HUES64 (cell line): Measurements from ENCODE around the gene KCMF1.

Experiments used
- H3K27ac ChIP-seq: 2 replicates; pipeline ENCODE4 v1.7.0; 2013; ENCODE audit warnings: low read depth, low read length, inconsistent platforms
- H3K27me3 ChIP-seq: 2 replicates; pipeline ENCODE4 v1.6.1; 2013; ENCODE audit warnings: mild to moderate bottlenecking, low read length; ENCODE audit not compliant: insufficient read depth
- H3K36me3 ChIP-seq: 2 replicates; pipeline ENCODE4 v1.6.1; 2013; ENCODE audit warnings: mild to moderate bottlenecking, low read length; ENCODE audit not compliant: insufficient read depth
- H3K4me1 ChIP-seq: 2 replicates; pipeline ENCODE4 v1.6.1; 2013; ENCODE audit warnings: mild to moderate bottlenecking, low read length, moderate library complexity; ENCODE audit not compliant: insufficient read depth
- H3K4me3 ChIP-seq: 2 replicates; pipeline ENCODE4 v1.5.1; 2013; ENCODE audit warnings: mild to moderate bottlenecking, low read length, moderate library complexity
- H3K9ac ChIP-seq: 2 replicates; pipeline ENCODE4 v1.6.1; 2013; ENCODE audit warnings: mild to moderate bottlenecking, low read depth, low read length
- H3K9me3 ChIP-seq: 2 replicates; pipeline ENCODE4 v1.6.1; 2013; ENCODE audit warnings: low read depth, low read length; ENCODE audit not compliant: insufficient read depth
- WGBS: fragments of 150-250, 120-280 bp; methylation state at CpG from one replicate; pipeline ENCODE4 v1.1.7; 2013; ENCODE audit warnings: missing lambda C conversion rate; 5-methylcytosine and 5-hydroxymethylcytosine counted together

The KCMF1 gene

DNA sequence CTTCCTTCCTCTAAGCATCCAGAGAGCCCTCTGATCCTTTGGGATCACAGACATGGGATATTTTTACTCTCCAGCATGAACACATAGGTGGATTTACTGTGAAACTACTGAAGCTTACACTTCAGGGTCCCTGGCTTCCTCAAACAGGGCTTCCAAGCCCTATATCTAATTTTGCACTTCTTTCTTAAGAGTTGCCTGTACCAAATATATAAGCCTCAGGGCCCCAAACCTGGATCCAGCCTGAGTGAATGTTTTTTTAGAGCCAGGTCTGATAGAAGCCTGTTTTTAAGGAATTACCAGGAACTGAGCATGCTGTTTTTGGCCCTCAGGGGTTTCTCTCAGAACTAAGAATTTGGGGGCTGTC, 13.2 kb upstream of the KCMF1 start:
- Histone ChIP-seq H3K9me3 (no peaks in the 10 kb centered on the region), H3K4me3 (peak overlapping the region; percentile 33), H3K36me3 (peaks cover 13% of the 10 kb centered on the region; the same call in 1 of the 2 replicates), H3K27me3 (no peaks in the 10 kb centered on the region), H3K27ac (peak overlapping the region; percentile 100), H3K4me1 (peaks cover 46% of the 10 kb centered on the region), H3K9ac (peak overlapping the region; percentile 93)

GRCh38 chr2:84958135-84959059, 12.6 kb upstream of the KCMF1 start:
- H3K9ac ChIP-seq = peak overlapping the region; percentile 93
- H3K4me3 ChIP-seq = peak overlapping the region; percentile 11
- H3K4me1 ChIP-seq = peaks cover 45% of the 10 kb centered on the region
- no peaks in the 10 kb centered on the region for H3K27me3 ChIP-seq
- WGBS = 27% methylated on average over 12 of the region's 12 CpGs
- peaks cover 18% of the 10 kb centered on the region; the same call in 1 of the 2 replicates for H3K36me3 ChIP-seq
- no peaks in the 10 kb centered on the region for H3K9me3 ChIP-seq
- peak overlapping the region; percentile 100 for H3K27ac ChIP-seq

GRCh38 chr2:84959095-84959565, 11.8 kb upstream of the KCMF1 start:
- H3K9me3 ChIP-seq = no peaks in the 10 kb centered on the region
- peak overlapping the region; percentile 100 for H3K27ac ChIP-seq
- H3K36me3 ChIP-seq = peaks cover 24% of the 10 kb centered on the region; the same call in 1 of the 2 replicates
- peaks cover 38% of the 10 kb centered on the region for H3K4me1 ChIP-seq
- 46% methylated on average over 10 of the region's 10 CpGs for WGBS
- H3K9ac ChIP-seq = peak overlapping the region; percentile 64
- H3K4me3 ChIP-seq = peak overlapping the region; percentile 30
- H3K27me3 ChIP-seq = no peaks in the 10 kb centered on the region

GRCh38 chr2:84959566-84960506, 11.1 kb upstream of the KCMF1 start:
- Histone ChIP-seq H3K27ac (peak overlapping the region; percentile 100), H3K36me3 (peaks cover 29% of the 10 kb centered on the region), H3K9ac (peak overlapping the region; percentile 64), H3K4me3 (peak overlapping the region; percentile 30), H3K4me1 (peaks cover 34% of the 10 kb centered on the region), H3K27me3 (no peaks in the 10 kb centered on the region), H3K9me3 (no peaks in the 10 kb centered on the region)
- WGBS = 17% methylated on average over 5 of the region's 5 CpGs

GRCh38 chr2:84962917-84963316, 8.0 kb upstream of the KCMF1 start:
- peaks cover 49% of the 10 kb centered on the region for H3K36me3 ChIP-seq
- H3K27me3 ChIP-seq = no peaks in the 10 kb centered on the region
- no peaks in the 10 kb centered on the region for H3K9me3 ChIP-seq
- no peak overlapping the region for H3K27ac ChIP-seq
- H3K9ac ChIP-seq = no peak overlapping the region
- H3K4me1 ChIP-seq = peaks cover 19% of the 10 kb centered on the region
- H3K4me3 ChIP-seq = no peak overlapping the region
- 95% methylated on average over 4 of the region's 4 CpGs for WGBS

GRCh38 chr2:84963323-84963691, 7.7 kb upstream of the KCMF1 start:
- no peak overlapping the region for H3K27ac ChIP-seq
- H3K9ac ChIP-seq = no peak overlapping the region
- H3K4me1 ChIP-seq = peaks cover 18% of the 10 kb centered on the region
- 92% methylated on average over 2 of the region's 2 CpGs for WGBS
- no peak overlapping the region for H3K4me3 ChIP-seq
- no peaks in the 10 kb centered on the region for H3K9me3 ChIP-seq
- peaks cover 49% of the 10 kb centered on the region for H3K36me3 ChIP-seq
- H3K27me3 ChIP-seq = no peaks in the 10 kb centered on the region

DNA sequence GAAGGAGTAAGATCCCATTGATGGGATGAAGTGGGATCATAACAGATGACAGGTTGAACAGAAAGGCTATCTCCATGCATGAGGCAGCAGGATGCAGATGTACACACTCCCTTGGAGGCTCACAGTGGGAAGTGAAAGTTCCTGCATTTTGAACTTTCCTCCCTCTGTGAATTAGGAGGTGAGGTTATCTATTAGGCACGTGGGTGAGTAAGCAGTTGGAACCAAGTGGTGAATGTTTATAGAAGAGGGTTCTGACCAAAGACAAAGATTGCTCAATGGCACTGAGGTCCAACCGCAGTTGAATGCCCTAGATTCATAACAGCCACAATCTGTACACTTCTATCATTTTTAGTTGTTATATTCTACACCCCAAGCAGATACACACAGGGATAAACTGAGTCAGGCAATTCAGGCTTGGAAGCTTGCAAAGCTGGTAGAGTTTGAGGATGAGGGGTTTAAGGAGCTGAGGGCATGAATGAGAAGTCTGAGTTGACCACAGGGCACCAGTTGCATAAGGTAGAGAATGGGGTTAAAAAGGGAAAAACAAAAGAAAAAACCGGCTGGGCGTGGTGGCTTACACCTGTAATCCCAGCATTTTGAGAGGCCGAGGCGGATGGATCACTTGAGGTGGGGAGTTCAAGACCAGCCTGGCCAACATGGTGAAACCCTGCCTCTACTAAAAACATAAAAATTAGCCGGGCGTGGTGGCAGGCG, 7.1 kb upstream of the KCMF1 start:
- Histone ChIP-seq H3K27me3 (no peaks in the 10 kb centered on the region), H3K4me1 (peaks cover 16% of the 10 kb centered on the region), H3K9me3 (no peaks in the 10 kb centered on the region), H3K36me3 (peaks cover 50% of the 10 kb centered on the region), H3K4me3 (no peak overlapping the region), H3K9ac (no peak overlapping the region), H3K27ac (no peak overlapping the region)
- WGBS = 89% methylated on average over 9 of the region's 9 CpGs

- Histone ChIP-seq H3K27me3 (no peaks in the 10 kb centered on the region), H3K4me3 (no peak overlapping the region), H3K36me3 (peaks cover 53% of the 10 kb centered on the region), H3K9ac (no peak overlapping the region), H3K9me3 (no peaks in the 10 kb centered on the region), H3K27ac (no peak overlapping the region), H3K4me1 (peaks cover 13% of the 10 kb centered on the region)
- 97% methylated on average over 9 of the region's 9 CpGs for WGBS
These were observed 6.4 kb upstream of the KCMF1 start for GRCh38 chr2:84964406-84965191.

DNA sequence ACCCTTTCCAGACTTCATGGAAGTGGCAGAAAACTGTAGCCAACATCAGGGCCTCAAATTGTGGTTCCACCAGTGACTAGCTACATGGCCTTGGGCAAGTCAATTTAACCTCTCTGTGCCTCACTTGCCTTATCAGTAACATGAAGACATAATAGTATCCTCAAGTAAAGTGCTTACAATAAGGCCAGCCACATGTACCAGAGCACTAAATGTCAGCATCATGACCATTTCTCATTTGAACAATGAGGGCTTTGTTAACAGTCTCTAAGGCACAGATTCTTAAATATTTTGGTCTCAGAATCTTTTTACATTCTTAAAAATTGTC, 5.8 kb upstream of the KCMF1 start:
- no peaks in the 10 kb centered on the region for H3K9me3 ChIP-seq
- H3K4me1 ChIP-seq = peaks cover 12% of the 10 kb centered on the region
- no peak overlapping the region for H3K27ac ChIP-seq
- no peak overlapping the region for H3K4me3 ChIP-seq
- H3K9ac ChIP-seq = no peak overlapping the region
- peaks cover 53% of the 10 kb centered on the region for H3K36me3 ChIP-seq
- H3K27me3 ChIP-seq = no peaks in the 10 kb centered on the region

DNA sequence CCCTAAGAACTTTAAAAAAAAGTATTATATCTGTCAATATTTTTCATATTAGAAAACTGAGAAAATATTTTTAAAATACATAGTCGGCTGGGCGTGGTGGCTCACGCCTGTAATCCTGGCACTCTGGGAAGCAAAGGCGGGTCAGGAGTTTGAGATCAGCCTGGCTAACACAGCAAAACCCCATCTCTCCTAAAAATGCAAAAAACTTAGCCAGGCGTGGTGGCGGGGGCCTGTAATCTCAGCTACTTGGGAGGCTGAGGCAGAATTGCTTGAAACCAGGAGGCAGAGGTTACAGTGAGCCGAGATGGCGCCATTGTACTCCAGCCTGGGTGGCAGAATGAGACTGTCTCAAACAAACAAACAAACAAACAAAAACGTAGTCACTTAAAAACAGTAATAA, 5.1 kb upstream of the KCMF1 start:
- WGBS = 97% methylated on average over 9 of the region's 9 CpGs
- H3K36me3 ChIP-seq = peaks cover 53% of the 10 kb centered on the region

More for the DNA sequence above, 5.1 kb upstream of the KCMF1 start:
- Histone ChIP-seq H3K9me3 (no peaks in the 10 kb centered on the region), H3K4me3 (no peak overlapping the region), H3K27me3 (no peaks in the 10 kb centered on the region), H3K27ac (no peak overlapping the region), H3K4me1 (peaks cover 8% of the 10 kb centered on the region), H3K9ac (no peak overlapping the region)
